DND-41 (cell line): ENCODE results near the gene JAKMIP2.

ENCODE experiments used
- CTCF ChIP-seq: IDR thresholded peaks from 2 replicates; pipeline ENCODE4 v1.5.1; 2012; ENCODE audit warnings: borderline replicate concordance, low read length, moderate library complexity, mild to moderate bottlenecking; ENCODE audit not compliant: poor library complexity, severe bottlenecking; ENCODE audit errors: extremely low read depth
- EZH2 ChIP-seq: IDR thresholded peaks from 3 replicates; pipeline ENCODE4 v1.6.1; 2012; ENCODE audit warnings: borderline replicate concordance, low read depth, mild to moderate bottlenecking, moderate library complexity, low read length, inconsistent platforms; ENCODE audit not compliant: severe bottlenecking

GRCh38 chr5:147659166-147659929 lies 123.2 kb downstream of the JAKMIP2 start:
- TF ChIP-seq CTCF (no peak), EZH2 (no peak)
